LNCAP (cell line): ENCODE data around the gene ATP6V0B.
A peak's percentile ranks its signal among the peaks of the same experiment; 100 is the strongest.

Experiments used
- CTCF ChIP-seq: fragments of 450-650 bp; IDR thresholded peaks from 2 replicates; pipeline ENCODE4 v1.5.1; 2017; ENCODE audit warnings: mild to moderate bottlenecking

ATP6V0B gene

GRCh38 chr1:43983253-43983899 lies 8.6 kb downstream of the ATP6V0B start:
- no peak for TF ChIP-seq CTCF

- TF ChIP-seq CTCF, result no peak
These were observed 10.1 kb downstream of the ATP6V0B start for GRCh38 chr1:43984855-43985254.

- TF ChIP-seq CTCF, result no peak
These were observed 11.3 kb downstream of the ATP6V0B start for GRCh38 chr1:43985984-43986595.

GRCh38 chr1:43986712-43987111 lies 12.0 kb downstream of the ATP6V0B start:
- TF ChIP-seq CTCF, result no peak

GRCh38 chr1:43987159-43987902 lies 12.6 kb downstream of the ATP6V0B start:
- TF ChIP-seq CTCF, result no peak

GRCh38 chr1:43990271-43991199 lies 15.8 kb downstream of the ATP6V0B start:
- TF ChIP-seq CTCF, result peak; percentile 17; the same call in 1 of the 2 replicates

- no peak for TF ChIP-seq CTCF
These were observed 16.4 kb downstream of the ATP6V0B start for GRCh38 chr1:43991200-43991475.
